HEK293 (cell line): ENCODE measurements around the gene YWHAE.

Experiments used
- HOXA7 ChIP-seq: sonication (generic); formaldehyde crosslinking; IDR thresholded peaks from 2 replicates; pipeline ENCODE4 v1.8.1; 2022; ENCODE audit warnings: missing genetic modification reagents, borderline replicate concordance
- MYNN ChIP-seq: fragments of 450-650 bp; formaldehyde crosslinking; IDR thresholded peaks from 2 replicates; pipeline ENCODE4 v1.5.1; 2016; ENCODE audit warnings: missing biosample characterization, missing genetic modification characterization, borderline replicate concordance
- OVOL3 ChIP-seq: fragments of 450-650 bp; formaldehyde crosslinking; IDR thresholded peaks from 2 replicates; pipeline ENCODE4 v1.5.1; 2016; ENCODE audit warnings: missing biosample characterization, missing genetic modification characterization
- TCF7L2 ChIP-seq: IDR thresholded peaks from 2 replicates; pipeline ENCODE4 v1.6.1; 2011; ENCODE audit warnings: low read depth, mild to moderate bottlenecking, inconsistent platforms, low read length, moderate library complexity, borderline replicate concordance
- ZNF16 ChIP-seq: fragments of 450-650 bp; formaldehyde crosslinking; IDR thresholded peaks from 2 replicates; pipeline ENCODE4 v1.5.1; 2016; ENCODE audit warnings: low read depth, missing biosample characterization, missing genetic modification characterization
- TF ChIP-seq, protein P1 (sequence below): fragments of 450-650 bp; formaldehyde crosslinking; IDR thresholded peaks from 2 replicates; pipeline ENCODE4 v1.5.1; 2016; ENCODE audit warnings: missing biosample characterization, missing genetic modification characterization
- TF ChIP-seq, protein P2 (sequence below): fragments of 450-650 bp; formaldehyde crosslinking; IDR thresholded peaks from 2 replicates; pipeline ENCODE4 v1.5.1; 2016; ENCODE audit warnings: missing biosample characterization, missing genetic modification characterization

DNA sequence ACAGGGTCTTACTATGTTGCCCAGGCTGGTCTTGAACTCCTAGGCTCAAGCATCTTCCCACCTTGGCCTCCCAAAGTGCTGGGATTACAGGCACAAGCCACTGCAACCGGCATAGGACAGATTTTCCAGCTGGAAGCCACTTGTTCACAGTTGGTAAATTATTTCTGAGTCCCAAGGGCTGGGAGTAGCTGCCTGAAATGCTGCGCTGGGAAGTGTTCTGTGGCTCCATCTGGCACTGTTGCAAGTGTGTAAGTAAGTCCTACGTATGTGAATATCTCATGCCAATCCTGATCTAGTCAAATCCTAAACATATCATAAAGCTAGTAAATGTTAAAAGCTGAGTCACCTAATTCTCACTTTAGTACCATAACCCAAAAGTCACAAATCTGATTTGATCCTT is 48.1 kb downstream of the YWHAE start:
- TF ChIP-seq, protein P1, sequence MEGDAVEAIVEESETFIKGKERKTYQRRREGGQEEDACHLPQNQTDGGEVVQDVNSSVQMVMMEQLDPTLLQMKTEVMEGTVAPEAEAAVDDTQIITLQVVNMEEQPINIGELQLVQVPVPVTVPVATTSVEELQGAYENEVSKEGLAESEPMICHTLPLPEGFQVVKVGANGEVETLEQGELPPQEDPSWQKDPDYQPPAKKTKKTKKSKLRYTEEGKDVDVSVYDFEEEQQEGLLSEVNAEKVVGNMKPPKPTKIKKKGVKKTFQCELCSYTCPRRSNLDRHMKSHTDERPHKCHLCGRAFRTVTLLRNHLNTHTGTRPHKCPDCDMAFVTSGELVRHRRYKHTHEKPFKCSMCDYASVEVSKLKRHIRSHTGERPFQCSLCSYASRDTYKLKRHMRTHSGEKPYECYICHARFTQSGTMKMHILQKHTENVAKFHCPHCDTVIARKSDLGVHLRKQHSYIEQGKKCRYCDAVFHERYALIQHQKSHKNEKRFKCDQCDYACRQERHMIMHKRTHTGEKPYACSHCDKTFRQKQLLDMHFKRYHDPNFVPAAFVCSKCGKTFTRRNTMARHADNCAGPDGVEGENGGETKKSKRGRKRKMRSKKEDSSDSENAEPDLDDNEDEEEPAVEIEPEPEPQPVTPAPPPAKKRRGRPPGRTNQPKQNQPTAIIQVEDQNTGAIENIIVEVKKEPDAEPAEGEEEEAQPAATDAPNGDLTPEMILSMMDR (tag by site-specific recombination): no peak
- no peak for TF ChIP-seq TCF7L2
- TF ChIP-seq, protein P2, sequence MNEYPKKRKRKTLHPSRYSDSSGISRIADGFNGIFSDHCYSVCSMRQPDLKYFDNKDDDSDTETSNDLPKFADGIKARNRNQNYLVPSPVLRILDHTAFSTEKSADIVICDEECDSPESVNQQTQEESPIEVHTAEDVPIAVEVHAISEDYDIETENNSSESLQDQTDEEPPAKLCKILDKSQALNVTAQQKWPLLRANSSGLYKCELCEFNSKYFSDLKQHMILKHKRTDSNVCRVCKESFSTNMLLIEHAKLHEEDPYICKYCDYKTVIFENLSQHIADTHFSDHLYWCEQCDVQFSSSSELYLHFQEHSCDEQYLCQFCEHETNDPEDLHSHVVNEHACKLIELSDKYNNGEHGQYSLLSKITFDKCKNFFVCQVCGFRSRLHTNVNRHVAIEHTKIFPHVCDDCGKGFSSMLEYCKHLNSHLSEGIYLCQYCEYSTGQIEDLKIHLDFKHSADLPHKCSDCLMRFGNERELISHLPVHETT: no peak
- TF ChIP-seq MYNN (tag by site-specific recombination): no peak
- no peak for TF ChIP-seq OVOL3 (tag by site-specific recombination)
- TF ChIP-seq ZNF16 (tag by site-specific recombination): no peak
- TF ChIP-seq HOXA7 (CRISPR knock-in tag): no peak
